ENCODE results near the gene GIGYF2.

GRCh38 chr2:232748038-232748437 is 50.9 kb downstream of the GIGYF2 start:
- TF ChIP-seq EZH2 (IDR thresholded peaks at IDR 0.05): no peak
- no peak for TF ChIP-seq POLR2A (IDR thresholded peaks at IDR 0.05; ENCODE audit: borderline replicate concordance, extremely low read depth, insufficient read depth, insufficient read length)
- no peak for TF ChIP-seq POLR2AphosphoS5 (IDR thresholded peaks at IDR 0.05; ENCODE audit: low read depth, low read length)
- no peak for TF ChIP-seq CTCF (IDR thresholded peaks at IDR 0.05 in 2 of 3, conservative IDR thresholded peaks at IDR 0.05 in 1 of 3; ENCODE audit: borderline replicate concordance in 1 of 3, insufficient read depth in 1 of 3, low read depth in 2 of 3, low read length in 2 of 3)

Data from HCT116 (cell line).